Activated T-cell treated with anti-CD3 and anti-CD28 coated beads for 48 hours (primary cell): ENCODE measurements around the gene PACS2.
"Not testable (repeated sequence)": the region's sequence is repeated elsewhere in the genome, so short reads cannot be mapped to it uniquely, and the experiment has no call there.

ENCODE experiments used
- DNase-seq: peaks from one replicate; pipeline ENCODE4 v3.0.0-alpha.2; 2020; ENCODE audit warnings: low read depth

The PACS2 gene

DNA sequence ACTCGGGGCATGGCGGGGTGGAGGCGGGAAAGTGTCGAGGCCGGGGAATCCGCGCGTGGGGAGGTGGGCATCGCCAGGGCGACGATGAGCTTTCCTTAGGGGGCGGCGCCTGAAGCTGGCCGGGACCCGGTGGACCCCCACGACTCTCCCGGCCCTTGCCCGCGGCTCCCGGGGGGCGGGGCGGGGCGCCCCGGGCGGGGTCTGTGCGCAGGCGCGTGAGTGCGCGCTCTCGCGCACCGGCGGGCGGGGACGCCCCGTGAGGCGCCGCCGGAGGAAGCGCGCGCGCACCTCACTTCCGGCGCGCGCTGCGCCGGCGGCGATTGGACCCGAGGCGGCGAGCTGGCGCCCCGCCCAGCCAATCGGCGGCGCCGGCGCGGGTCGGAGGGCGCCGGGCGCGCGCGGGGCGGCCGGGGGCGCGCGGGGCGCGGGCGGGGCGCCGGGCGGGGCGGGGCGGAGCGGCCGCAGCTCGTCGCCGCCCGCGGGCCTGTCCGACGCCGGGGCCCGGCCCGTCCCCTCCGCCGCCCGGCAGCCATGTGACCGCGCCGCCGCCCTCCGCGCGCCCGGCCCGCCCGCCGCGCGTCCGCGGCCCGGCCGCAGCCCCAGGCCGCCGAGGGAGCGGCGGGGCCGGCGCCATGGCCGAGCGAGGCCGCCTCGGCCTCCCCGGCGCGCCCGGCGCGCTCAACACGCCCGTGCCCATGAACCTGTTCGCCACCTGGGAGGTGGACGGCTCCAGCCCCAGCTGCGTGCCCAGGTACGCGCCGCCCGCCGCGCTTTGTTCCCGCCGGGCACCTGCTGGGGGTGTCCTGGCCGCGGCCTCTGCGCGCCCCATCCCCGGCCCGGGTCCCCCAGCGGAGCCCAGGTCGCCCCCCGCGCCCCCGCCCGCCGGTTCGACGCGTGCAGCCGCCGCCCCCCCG is at the start of gene PACS2:
PACS2 (plus strand) TSS at position 462 of the 914 bp plus-strand sequence; CDS start at position 633, 171 bp downstream.
- DNase-seq = peak; percentile 83

DNA sequence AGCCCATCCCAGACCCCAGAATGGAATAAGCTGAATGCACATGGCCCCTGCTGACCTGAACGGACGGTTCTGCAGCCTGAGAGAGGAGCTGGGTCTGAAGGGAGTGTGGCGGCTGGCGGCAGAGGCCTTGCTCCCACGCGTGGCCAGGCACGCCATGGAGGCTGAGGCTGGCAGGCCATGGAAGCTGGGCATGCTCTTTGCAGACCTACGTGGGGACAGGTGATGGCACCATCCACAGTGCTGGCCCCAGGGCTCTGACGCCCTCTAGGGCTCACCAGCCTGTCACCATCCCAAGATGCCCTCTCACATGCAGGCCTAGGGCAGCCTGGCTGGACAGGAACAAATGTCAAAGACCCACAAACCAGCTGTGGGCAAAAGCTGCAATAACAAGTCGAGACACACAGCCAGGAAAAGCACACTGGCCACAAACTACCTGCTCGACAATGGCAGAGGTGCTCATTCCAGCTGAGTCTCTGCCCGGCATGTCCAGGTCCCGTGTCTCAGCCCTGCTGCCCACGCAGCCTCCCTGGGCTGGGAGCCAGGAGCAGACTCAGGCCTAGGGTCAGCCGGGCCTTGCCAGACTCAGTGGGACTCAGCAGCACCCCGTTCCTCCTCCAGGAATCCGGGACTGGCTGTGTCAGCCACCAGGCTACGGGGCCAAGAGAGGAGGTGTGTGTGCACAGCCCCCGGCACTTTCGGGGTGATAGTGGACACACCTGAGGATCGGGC is 46.6 kb upstream of the PACS2 start:
- no peak for DNase-seq

DNA sequence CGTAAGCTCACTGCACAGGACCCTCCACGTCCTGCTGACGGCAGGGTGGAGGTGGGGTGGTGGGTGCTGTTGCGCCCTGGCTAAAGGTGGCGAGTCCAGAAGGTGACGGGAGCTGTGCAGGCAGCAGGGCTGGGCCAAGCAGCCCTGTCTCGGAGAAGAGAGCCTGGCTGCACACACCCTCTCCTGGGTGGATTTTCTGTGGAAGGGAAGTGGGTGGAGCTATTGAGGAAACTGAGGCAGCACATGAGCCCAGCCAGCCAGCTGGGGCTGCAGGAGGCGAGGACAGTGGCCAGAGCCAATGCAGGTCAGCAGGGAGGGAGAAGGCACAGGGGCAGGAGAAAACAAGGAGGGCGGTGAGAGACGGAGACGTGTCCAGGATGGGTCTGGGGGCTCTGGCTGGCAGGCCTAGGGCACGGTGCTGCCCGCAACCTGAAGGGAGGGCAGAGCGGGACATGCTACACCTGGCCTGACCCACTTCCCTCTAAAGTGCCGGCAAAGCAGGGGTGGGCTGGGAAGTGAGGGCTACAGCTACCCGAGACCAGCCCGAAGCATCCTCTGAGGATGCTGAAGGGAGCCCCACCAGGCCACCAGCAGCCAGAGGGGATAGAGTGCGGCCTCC is 45.7 kb upstream of the PACS2 start:
- DNase-seq = no peak

DNA sequence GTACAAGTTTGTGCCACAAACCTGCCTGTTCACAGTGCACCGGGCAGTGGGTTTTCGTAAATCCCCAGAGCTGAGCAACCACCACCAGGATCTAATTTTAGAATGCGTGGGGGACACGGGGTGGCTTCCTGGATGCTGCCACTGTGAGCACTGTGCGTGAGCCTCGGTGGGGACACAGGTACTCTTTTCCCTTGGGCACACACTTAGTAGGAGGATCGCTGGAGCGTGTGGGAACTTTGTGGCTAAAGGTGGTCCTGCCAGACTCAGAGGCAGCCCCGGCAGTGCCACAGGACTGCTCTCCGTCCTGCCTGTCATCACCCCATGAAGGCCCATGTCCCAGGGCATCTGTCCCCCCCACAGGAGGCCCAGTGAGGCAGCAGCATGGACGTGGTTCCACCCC is 45.1 kb upstream of the PACS2 start:
- no peak for DNase-seq

DNA sequence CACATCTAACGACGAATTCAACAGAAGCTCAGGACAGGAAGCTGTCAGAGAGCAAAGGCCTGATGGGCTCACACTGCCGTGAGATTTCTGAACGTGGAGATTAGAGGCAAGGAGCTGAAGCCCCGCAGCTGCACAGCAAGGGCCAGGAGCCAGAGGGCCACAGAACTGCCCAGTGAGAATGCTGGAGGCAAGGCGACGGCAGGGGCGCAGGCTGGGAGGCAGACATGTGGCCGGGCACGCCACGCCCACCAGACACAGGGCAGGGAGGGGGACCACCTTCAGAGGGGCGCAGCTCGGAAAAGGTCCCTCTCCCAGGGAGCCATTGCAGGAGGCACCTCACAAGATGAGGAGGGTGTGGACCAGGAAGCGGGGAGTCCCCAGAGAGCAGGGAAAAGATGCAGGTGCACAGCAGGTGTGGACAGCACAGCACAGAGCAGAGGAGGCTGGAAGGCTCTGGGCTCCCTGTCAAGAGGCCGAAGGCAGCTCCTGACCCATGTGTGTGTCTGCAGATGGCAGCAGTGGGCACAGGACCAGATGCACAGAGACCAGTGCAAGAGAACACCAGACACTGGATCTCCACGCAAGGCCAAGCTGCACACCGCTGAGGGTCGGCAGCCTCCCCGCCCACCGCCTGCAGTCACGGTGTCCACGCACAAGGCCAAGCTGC is 43.2 kb upstream of the PACS2 start:
- DNase-seq = no peak

DNA sequence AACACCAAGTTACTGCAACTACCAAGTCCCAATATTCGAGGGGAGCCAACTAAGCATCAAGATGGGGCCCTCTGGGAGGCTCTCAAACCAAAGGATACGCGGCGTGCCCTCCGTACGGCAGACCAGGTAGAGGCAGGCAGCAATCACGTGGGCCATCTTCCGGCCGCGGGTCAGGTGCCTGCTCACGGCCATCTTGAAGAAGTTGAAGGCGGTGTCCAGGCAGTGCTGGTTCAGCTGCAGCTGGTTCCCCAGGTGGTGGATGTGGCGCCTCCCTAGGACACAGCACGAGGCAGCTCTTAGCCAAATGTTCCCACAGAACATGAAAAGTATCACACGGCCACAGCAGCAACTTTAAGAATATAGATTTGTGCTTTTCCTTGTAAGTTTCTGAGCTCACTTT is 41.9 kb upstream of the PACS2 start:
- DNase-seq = no peak

DNA sequence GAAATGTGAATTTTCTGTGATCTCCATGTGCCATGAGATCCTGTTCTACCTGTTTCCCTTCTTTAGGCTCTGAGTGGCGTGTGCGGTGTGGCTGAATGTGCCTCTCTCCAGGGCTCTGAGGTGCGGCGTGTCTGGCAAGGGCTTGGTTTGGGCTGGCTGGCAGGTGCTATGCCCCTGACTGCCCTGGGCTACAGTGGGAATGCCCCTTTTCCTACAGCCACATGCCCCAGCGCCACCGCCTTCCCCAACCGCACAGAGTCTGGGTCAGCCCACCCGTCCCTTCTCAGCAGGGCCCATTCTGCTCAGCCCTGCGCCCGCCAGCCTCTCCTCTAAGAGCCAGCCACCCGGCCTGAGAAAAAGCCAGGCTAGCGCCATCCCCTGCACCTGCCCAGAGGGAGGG is 41.5 kb upstream of the PACS2 start:
- DNase-seq = no peak

DNA sequence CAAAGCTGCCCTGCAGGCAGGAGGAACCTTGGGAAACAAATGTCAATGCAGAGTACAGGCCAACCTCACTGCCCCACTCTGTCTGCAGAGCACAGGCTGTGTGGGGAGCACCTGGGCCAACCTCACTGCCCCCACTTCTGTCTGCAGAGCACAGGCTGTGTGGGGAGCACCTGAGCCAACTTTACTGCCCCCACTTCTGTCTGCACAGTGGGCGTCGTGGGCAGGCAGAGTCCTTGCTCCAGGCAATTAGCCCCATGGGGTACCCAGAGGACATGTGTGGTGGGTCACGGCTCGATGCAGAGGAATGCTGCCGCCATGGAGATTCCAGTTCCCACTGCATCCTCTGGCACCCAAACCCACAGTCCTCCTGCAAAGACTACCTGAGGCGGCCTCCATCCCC is 39.9 kb upstream of the PACS2 start:
- no peak for DNase-seq

DNA sequence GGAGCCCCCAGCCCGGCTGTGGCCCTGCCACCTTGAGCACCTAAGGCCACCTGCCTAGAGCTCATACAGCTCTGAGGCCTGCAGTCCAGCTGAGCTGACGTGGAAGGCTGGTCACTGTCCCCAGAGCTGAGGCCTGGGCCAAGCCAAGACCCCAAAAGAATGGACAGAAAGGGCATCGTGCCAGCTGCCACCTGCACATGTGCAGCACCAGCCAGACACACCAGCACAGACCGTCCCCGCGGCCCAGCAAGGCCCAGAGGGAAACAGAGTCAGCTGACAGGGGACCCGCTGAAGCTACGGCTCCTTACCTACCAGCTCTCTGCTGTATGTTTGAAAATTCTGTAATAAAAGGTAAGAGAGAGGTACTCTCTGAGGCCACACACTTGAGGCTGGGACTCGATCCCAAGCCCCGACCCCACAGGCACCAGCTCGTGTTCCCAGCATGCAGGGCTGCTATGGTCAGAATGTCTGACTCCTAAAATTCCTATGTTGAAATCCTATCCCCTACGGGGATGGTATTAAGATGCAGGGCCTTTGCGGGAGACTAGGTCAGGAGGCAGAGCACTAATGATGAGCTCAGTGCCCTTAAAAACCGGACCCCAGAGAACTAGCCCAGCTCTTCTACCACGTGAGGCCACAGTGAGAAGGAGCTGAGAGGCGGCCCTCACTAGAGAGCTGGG is 39.1 kb upstream of the PACS2 start:
- no peak for DNase-seq

DNA sequence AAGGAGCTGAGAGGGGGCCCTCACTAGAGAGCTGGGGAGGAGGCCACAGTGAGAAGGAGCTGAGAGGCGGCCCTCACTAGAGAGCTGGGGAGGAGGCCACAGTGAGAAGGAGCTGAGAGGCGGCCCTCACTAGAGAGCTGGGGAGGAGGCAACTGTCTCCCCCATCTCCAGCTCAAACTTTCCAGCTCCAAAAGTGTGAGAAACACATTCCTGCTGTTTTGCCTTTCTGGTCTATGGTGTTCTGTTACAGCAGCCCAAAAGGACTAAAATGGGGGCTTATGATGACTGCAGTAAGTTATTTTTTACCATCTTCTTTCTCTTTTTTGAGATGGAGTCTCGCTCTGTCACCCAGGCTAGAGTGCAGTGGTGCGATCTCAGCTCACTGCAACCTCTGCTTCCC is 37.1 kb upstream of the PACS2 start:
- not testable (repeated sequence) for DNase-seq

DNA sequence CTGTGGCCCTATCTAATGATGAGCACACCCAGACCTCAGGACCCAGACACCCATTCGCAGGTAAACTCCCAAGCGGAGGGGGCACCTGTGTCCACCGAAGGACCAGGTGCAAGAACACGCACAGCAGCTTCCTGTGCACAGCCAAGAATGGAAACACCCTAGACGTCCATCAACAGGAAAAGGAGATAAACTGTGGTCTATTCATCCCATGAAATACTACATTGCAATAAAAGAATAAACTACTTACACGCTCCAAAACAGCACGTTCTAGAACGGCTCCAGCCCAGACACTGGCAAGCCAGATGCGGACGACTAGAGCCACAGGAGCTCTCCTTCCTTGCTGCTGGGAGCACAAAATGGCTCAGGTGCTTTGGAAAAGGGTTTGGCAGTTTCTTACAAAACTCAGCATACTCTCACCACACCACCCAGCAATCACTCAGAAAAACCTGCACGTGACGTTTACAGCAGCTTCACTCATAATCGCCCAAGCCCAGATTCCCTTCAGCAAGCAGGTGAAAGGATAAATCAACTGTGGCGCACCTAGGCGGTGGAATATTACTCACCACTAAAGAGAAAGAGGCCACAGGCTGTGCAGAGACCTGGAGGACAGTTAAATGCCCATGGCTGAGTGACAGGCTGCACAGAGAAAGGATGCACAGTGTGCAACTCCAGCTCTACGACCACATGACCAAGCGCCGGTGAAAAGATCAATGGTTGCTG is 34.7 kb upstream of the PACS2 start:
- no peak for DNase-seq

DNA sequence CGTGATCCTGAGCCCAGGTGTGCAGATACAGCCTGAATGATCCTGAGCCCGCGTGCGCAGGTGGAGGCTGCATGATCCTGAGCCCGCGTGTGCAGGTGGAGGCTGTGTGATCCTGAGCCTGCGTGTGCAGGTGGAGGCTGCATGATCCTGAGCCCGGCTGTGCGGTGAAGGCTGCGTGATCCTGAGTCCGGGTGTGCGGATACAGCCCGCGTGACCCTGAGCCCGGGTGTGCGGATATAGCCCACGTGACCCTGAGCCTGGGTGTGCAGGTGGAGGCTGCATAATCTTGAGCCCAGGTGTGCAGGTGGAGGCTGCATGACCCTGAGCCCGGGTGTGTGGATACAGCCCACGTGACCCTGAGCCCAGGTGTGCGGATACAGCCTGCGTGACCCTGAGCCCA is 34.0 kb upstream of the PACS2 start:
- no peak for DNase-seq

DNA sequence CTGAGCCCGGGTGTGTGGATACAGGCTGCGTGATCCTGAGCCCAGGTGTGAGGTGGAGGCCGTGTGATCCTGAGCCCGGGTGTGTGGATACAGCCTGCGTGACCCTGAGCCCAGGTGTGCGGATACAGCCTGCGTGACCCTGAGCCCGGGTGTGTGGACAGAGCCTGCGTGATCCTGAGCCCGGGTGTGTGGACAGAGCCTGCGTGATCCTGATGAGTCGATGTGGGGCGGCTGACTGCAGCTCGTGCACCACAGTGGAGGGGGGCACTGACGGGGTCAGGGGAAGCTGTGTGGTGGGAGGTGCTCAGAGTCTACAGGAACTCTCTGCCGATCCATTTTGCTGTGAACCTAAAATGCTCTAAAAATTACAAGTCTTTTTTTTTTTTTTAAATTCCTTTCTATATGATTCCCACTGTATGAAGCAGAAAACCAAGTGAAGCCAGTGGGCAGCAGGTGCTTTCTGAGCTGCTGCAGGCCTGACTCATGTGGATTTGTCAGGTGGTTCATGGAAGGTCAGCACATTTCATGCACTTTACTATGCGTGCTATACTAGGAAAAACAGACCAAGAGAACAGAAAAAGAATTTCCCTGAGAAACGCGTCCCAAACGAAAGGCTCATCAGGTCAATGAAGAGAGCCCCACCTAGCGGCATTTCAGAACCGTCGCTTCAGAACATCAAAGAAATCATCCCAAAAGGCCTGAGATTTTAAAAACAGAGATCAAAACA is 33.0 kb upstream of the PACS2 start:
- DNase-seq = no peak

DNA sequence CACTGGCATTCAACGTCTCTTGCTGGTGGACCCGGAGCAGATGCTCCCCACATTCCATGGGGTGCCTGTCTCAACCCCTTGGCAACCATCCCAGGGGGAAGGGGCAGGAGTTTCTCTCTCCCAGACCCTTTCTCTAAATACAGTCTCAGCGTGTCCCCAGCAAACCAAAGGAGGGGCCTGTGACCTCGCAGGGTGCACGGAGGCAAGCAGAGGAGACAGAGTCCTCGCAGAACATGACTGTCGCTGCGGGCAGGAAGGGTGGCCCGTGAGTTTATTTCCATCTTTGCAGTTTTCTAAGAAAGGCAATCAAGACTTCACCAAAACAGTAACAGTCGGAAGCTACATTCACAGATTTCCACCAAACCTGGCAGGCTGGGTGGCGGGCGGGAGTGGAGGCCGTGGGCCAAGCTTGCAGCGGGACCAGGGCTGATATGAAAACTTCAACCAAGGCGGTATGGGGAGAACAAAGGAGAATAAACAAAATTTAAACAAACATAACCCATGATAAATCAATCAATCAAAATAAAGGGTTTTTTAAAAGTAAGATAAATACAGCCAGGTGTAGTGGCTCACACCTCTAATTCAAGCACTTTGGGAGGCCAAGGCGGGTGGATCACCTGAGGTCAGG is 32.3 kb upstream of the PACS2 start:
- DNase-seq = no peak

DNA sequence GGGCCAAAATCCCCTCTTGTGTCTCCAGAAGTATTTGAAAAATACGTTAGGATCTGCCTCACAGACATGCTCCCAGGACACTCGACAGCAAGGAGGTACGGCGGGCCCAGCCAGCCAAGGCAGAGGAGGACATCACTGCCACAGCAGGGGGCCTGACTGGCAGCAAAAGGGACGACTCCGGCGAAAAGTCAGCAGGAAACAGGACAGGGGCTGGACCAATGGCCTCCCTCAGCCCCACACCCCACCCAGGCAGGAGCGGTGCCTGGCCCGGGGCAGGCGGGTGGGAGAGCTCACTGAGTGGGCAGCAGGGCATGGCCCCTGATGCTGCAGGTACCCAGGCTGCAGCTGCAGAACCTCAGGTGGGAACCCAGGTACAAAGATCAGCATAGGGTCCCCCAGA is 31.5 kb upstream of the PACS2 start:
- DNase-seq = no peak

DNA sequence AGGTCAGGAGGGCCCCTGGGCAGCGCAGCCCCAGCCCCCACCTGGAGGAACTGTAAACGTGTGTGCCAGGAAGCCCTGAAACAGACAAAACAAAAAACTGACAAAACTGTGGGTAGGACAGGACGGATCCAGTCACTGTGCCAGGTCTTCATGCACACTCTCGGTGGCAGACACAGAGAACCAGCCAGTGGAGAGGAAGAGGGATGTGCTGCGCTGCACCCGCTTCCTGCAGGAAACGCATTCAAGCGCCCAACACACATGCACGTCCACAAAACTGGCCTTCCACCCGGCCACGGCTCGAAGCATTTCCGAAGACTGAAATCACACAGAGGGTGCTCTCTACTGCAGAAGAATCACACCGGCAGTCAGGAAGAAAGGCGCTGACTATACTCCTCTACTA is 30.6 kb upstream of the PACS2 start:
- DNase-seq = no peak

DNA sequence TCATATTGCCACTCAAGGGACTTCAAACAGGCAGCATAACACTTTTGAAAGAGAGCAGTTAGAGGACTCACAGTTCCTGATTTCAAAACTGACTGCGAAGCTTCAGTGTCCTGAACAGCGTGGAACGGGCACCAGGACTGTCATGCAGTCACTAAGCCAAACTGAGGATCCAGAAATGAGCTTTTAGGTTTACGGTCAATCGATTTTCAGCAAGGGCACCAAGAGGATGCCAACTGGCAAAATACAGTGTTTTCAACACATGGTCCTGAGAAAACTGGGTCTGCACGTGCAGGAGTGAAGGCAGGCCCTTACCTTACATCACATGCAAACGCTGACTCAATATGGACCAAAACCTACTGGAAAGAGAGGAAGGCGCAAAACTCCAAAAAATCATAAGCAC is 29.4 kb upstream of the PACS2 start:
- no peak for DNase-seq

DNA sequence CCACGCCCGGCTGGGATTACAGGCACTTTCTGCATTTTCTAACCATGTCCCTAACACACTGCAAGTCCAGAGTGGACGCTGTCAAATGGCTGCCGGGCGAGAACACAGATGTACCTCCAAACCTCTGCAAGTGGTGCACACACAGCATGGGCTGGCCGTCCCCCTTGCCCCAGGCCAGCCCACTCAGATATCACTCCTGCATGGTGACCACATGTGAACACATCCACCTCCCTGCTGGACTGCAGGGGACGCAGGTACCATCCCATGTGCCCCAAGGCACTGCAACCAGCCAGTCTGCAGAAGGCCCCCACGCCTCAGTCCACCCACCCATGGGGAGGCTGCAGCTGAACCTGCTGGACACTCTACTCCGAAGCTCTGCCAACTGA is 27.8 kb upstream of the PACS2 start:
- no peak for DNase-seq

DNA sequence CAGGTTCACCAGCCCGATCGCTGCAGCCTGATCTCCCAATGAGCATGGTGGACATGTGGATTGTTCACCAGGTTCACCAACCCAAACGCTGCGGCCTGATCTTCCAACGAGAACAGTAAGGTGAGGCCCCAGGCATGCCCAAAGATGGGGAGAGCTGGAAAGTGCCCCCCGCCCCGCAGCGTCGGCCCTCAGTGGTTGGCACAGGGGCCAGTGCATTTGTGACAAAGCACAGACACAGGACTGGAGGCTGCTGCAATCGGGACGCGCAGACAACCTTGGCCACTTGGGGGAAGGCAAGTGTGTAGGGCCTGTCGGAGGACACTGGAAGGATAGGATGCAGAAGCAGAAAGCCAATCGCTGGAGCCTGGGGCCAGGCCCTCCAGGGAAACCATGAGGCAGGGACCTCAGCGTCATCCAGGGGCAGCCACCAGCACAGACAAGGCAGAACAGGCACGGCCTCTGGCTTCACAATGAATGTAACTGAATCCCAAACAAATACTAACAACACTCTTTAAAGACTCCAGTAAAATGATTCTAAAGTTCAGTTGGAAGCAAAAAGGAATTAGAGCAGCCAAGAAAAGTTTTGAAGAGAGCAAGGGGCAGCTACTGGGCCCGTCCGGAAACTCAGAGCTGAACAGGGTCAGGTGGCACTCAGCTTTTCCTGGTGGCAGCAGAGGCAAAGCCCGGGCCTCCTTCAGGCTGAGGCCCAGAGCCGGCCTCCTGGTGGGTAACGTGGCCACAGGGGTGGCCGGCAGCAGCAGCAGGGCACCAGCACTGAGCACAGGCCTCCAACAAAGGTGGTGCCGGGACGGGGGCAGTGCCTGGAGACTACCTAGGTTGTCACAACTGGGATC is 27.1 kb upstream of the PACS2 start:
- no peak for DNase-seq
